Mesenteric fat pad (tissue), 1 donor: ENCODE data around the gene TFCP2. TPM values are rescaled to one million over a fixed set of nuclear protein-coding genes. Genes with fewer than 3 reads are reported as not detected.

Source experiments
- DNase-seq: peaks from one replicate; pipeline ENCODE4 v3.0.0-alpha.2; 2020; ENCODE audit warnings: low spot score
- total RNA-seq: library from RNA; stranded (reverse); fragmentation: NEBNext Ultra II Directional; extraction: Animal tissue kit (Norgen Biotek cat#: 25700); gene quantifications from one replicate; pipeline ENCODE4 v1.2.1, GENCODE V29; 2021
- donor health status: DM: yes; HTN: yes; CAD: no.

The TFCP2 gene
- total RNA-seq, 1 donor from 2014 or later: 21.9 TPM

DNA sequence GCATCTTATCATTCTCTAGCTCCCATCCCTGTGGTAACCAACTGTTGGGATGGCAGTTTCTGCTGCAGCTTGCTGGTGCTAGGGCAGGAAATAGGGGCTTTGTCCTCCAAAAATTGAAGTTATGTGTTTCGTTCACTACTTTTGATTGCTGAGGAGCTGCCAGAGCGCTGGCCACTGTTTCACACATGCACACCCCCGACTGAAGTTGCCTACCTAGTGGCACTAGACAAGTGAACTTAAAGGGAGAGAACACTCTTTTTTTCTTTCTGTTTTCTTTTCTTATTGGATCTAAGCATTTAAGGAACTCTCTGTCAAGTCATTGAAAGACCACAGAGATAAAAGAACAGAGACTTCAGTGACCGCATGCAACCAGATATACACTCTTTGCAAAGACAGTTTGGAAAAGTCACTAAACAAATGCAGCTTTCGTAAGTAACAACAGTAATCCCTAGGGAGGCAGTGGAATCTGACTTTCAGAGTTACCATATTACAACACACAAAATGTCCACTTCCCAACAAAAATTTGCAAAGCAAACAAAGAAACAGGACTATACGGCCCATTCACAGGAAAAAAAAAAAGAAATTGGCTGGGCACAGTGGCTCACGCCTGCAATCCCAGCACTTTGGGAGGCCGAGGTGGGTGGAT lies 12.0 kb downstream of the TFCP2 start:
- DNase-seq: no peak

DNA sequence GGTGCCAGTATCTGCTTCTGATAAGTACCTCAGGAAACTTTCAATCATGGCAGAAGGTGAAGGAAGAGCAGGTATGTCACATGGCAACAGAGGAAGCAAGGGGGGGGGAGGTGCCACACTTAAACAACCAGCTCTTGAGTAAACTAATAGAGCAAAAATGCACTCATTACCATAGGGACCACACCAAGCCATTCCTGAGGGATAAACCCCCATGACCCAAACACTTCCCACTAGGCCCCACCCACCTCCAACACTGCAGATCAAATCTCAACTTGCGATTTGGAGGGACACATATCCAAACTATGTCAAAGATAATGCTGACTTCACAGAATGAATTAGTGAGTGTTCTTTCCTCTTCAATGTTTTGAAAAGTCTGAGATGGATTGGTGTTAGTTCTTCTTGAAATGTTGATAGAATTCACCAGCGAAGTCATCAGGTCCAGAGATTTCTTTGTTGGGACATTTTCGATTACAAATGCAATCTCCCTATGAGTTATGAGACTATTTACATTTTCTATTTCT lies 16.6 kb downstream of the TFCP2 start:
- DNase-seq: no peak

- DNase-seq: no peak
Observed at GRCh38 chr12:51152953-51153352, 20.0 kb downstream of the TFCP2 start.

GRCh38 chr12:51150777-51151176 lies 22.2 kb downstream of the TFCP2 start:
- no peak for DNase-seq

DNA sequence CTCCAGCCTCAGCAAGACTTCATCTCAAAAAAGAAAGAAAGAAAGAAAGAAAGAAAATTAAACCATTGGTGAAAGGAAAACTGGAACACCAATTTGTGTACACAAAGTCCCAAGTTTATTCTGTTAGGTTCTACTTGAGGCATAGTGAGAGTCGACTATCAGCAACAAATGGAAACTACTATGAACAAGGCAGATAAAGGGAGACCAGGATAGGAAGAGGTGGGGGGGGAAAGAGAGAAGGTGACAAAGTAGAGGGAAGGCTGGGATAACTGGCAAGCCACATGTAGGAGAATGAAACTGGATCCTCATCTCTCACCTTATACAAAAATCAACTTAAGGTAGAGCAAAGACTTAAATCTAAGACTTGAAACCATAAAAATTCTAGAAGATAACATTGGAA lies 25.6 kb downstream of the TFCP2 start:
- DNase-seq: no peak

DNA sequence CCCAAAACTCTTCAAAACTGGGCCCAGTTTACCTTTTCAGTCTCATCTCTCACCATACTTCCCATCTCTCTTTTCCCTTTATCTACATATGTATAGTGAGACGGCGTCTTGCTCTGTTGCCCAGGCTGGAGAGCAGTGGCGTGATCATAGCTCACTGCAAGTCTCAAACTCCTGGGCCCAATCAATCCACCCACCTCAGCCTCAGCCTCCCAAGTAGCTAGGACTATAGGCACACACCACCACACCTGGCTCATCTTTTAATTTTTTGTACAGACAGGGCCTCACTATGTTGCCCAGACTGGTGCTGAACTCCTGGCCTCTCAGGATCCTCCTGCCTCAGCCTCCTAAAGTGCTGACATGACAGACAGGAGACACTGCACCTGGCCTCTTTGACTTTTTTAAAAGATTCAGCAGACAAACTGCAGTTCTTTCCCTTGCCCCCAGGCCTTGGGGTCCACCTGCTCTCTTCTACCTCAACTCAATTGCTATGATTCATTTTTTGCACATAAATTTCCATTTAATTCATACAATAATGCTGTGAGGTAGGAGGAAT lies 33.6 kb downstream of the TFCP2 start:
- no peak for DNase-seq

GRCh38 chr12:51132693-51133092 lies 40.2 kb downstream of the TFCP2 start:
- DNase-seq: no peak

GRCh38 chr12:51131745-51132521 lies 41.0 kb downstream of the TFCP2 start:
- DNase-seq: no peak

DNA sequence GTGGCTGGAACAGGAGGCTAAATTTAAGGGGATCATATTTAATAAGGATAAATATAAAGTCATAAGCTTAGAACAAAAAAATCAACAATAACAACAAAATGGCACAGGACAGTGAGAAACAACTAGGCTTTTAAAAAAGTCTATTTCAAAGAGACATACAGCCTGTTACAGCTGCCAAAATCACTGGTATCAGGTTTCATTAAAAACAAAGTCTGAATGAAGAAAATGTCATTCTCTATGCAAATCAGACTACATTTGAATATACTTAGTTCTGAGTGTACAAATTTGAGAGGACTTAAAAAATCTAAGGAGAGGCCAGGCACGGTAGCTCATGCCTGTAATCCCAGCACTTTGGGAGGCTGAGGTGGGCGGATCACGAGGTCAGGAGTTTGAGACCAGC lies 44.0 kb downstream of the TFCP2 start:
- DNase-seq: no peak

DNA sequence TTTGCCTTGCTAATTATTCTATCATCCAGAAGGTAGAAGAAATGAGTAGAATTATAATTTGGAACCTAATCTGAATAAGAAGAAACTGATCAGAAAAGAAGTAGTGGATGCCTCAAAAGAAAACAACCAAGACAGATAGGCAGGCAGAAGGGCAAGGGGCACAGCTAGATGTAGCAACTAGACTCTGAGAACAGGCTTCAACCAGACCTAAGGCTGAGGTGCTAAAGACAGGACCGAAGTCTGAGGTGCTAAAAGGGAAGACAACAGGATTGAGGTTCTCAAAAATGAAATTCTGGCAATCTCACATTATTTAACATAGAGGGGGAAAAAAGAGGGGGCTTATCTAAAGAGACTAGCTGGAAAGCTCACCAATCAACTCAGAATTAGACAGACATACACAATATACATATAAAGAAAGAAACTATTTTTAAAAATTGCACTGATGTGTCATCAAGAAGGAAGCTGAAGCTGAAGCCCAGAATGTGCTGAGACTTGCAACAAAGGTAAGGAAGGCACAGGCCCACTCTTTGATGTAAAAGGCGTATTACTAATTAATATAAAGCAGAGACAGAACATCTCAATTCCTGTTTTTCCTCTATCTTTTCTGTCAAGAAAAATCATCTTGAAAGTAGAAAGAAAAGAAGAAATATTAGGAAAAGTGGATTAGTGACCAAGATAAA lies 45.7 kb downstream of the TFCP2 start:
- DNase-seq: no peak

DNA sequence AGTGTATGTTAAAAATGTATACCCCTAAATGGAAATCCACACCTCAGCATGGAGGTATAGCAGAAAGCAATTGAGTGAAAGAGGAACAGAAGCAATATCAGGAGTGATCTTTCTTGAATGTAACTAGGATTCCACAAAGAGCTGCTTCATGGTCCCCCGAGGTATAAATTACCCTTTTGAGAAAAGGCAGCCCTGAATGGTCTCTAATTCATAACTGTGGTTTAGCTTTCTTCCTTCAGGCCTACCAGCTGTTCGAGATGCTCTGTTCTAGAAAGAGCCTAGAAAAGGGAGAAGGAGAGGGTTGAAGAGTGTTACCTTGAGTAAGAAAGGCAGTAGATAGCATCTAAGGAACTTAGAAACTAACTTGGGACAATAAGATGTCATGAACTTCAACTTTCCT lies 46.6 kb downstream of the TFCP2 start:
- no peak for DNase-seq

- DNase-seq: peak; percentile 49
Observed at GRCh38 chr12:51124504-51124903, 48.4 kb downstream of the TFCP2 start.

DNA sequence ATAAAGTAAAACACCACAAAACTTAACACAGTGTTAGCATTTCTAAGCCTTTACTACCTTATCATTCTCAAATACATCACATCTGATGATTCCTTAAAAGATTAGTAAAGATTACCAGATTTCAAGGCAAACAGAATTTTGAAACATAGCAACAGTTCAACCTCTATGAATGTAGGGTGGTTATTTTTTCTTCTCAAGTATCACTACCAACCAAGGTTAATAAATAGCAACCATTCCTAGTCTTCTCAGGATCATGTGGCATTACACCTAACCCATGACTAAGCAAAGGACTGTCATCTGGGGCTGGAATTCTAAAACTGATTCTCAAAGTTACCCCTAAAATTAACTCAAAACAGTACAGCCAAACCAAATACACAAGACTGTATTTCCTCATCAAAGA lies 50.1 kb downstream of the TFCP2 start:
- no peak for DNase-seq

DNA sequence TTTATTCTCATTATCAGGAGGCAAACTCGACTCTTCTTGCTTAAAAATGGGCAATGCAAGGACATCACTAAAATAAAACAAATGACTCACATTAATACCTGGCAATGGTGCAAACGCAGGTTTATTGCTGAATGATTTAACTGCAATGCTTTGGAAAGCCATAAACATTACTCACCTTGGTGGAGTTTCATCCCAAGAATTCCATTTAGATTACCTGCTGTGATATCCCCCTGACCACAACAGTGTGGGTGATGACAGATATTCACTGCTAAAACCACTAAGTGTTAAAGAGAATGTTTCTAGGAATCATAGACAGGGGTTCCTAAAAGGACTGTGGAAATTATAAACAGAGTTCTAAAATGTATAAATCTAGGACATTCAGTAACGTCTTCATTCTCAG lies 54.2 kb downstream of the TFCP2 start:
- DNase-seq: no peak

DNA sequence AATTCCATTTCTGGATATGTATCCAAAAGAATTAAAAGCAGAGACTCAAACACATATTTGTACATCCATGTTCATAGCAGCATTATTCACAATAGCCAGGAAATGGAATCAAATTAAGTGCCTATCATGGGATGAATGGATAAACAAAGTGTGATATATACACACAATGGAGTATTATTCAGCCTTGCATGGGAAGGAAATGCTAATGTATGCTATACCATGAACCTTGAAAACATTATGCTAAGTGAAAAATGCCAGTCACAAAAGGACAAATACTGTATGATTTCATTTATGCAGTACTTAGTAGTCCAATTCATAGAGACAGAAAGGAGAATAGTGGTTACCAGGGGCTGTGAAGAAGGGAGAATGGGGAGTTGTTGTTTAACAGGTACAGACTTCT lies 57.4 kb downstream of the TFCP2 start:
- no peak for DNase-seq

GRCh38 chr12:51108136-51108535 lies 64.8 kb downstream of the TFCP2 start:
- DNase-seq: no peak

DNA sequence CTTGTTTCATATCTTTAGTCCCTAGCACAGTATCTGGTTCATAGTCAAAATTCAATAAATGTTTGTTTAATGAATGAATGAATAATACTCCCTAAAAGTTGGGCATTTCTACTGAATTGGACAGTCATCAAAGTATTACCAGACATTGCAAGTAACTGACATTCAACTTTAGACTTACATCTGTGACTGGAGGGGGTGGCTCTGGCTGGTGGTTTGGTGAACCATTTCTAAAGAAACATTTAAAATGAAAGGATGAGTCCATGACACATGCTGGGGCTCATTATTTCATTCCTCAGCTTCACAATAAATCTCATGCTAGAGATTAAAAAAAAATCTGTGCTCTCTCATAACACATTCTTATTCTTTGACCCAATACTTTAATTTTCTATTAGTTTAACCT lies 69.0 kb downstream of the TFCP2 start:
- no peak for DNase-seq

DNA sequence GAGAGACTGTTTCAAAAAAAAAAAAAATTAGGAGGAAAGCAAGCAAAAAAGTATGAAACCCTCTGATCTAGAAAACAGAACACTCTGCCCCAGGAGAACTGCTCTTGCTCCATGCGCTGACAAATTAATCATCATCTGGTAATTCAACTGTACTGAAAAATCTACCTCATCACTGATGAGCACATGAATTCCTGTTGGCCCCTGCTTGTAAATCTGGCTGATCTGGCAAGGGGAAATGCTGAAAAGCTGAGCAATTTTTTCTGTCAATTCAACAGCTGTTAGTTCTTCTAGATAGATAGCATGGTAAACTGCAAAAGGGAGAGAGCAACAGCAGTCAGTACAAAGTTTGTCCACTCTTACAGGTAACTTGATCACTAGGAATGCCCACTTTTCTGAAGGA lies 74.3 kb downstream of the TFCP2 start:
- no peak for DNase-seq

DNA sequence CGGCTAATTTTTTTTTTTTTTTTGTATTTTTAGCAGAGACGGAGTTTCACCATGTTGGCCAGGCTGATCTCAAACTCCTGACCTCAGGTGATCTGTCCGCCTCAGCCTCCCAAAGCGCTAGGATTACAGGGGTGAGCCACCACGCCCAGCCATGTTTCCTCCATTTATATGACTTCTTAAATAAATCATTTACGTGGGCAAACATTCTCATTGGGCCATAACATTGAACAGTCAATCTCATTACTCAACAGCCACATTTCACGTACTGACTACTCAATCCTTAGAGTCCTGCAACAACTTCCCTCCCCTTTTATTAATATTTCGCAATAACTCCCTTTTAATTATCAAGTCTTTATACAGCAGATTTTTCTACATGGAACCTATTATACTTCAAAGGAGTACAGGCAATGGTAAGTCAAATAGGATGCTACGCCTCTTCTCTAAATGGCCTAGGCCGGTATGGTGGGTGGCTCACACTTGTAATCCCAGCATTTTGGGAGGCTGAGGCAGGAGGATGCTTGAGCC lies 82.2 kb downstream of the TFCP2 start:
- DNase-seq: no peak

GRCh38 chr12:51087818-51088217 lies 85.1 kb downstream of the TFCP2 start:
- DNase-seq: no peak

- no peak for DNase-seq
Observed at GRCh38 chr12:51086933-51087332, 86.0 kb downstream of the TFCP2 start.

GRCh38 chr12:51085757-51086156 lies 87.2 kb downstream of the TFCP2 start:
- DNase-seq: no peak
